ENCODE results near the gene ATP2A3. TPM values are rescaled to one million over a fixed set of nuclear protein-coding genes. Genes with fewer than 3 reads are reported as not detected.

ATP2A3 gene
- total and polyA plus RNA-seq, 2 donors (not counting 3 experiments of a cell fraction or from before 2014, with no cell fraction given) = 0.37 to 0.55 TPM

DNA sequence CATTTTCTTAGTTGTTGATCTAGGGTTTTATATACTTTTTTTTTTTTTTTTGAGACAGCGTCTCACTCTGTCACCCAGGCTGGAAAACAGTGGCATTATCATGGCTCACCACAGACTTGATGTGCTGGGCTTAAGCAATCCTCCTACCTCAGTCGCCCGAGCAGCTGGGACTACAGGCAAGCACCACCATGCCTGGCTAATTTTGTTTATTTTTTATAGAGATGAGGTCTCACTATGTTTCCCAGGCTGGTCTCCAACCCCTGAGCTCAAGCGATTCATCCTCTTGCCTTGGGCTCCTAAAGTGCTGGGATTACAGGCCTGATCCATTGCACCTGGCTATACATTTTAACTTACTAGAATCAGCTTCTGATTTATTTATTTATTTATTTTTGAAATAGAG lies 34.2 kb upstream of the ATP2A3 start:
- Histone ChIP-seq H3K4me1 (ENCODE audit: control insufficient read depth, extremely low read depth, insufficient read depth, low read length) (peaks cover 6% of the 10 kb centered on the region), H3K27me3 (ENCODE audit: control insufficient read depth in 2 of 2, insufficient read depth in 2 of 2, low read length in 2 of 2) (peaks cover 2 to 4% of the 10 kb centered on the region in 2 experiments), H3K79me2 (ENCODE audit: control insufficient read depth, insufficient read depth, low read length) (no peaks in the 10 kb centered on the region), H3K4me2 (ENCODE audit: insufficient read depth, low read length) (no peak overlapping the region), H3K9ac (replicated peaks; ENCODE audit: extremely low read depth, insufficient read depth, low read length) (no peak overlapping the region), H4K20me1 (replicated peaks; ENCODE audit: control insufficient read depth, extremely low read depth, insufficient read depth, low read length) (no peaks in the 10 kb centered on the region), H3K9me1 (replicated peaks; ENCODE audit: control insufficient read depth, extremely low read depth, insufficient read depth, low read length) (no peaks in the 10 kb centered on the region), H2AFZ (ENCODE audit: low read depth, low read length) (no peak overlapping the region), H3K36me3 (ENCODE audit: control insufficient read depth in 2 of 2, extremely low read depth in 1 of 2, insufficient read depth in 2 of 2, low read length in 2 of 2) (no peaks in the 10 kb centered on the region), H3K4me3 (replicated peaks in 1 of 3; ENCODE audit: insufficient read depth in 1 of 3, low read depth in 1 of 3, low read length in 3 of 3) (no peak overlapping the region), H3K9me3 (replicated peaks; ENCODE audit: control insufficient read depth, insufficient read depth, low read length) (no peaks in the 10 kb centered on the region), H3K27ac (ENCODE audit: insufficient read depth, low read depth, low read length) (no peak overlapping the region)
- POLR2A ChIA-PET = interaction anchor here (0.6 kb wide), 1 partner anchor 34 kb away, joined by 4 read pairs; no protein-coding TSS in a partner anchor
- dilution Hi-C loops (cut with MboI; ENCODE audit: extremely low pct_ligation_motif_present, low sequenced_read_pairs) (no loop called here), intact Hi-C loops (cut with micrococcal nuclease) (no loop called here)
- DNase-seq (ENCODE audit: low read depth, low spot score) (no peak), FAIRE-seq (no peak)
- BruUV-seq (replicated peaks) = no TSS peak
- TF ChIP-seq, protein P1, sequence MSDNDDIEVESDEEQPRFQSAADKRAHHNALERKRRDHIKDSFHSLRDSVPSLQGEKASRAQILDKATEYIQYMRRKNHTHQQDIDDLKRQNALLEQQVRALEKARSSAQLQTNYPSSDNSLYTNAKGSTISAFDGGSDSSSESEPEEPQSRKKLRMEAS (IDR thresholded peaks at IDR 0.05; ENCODE audit: insufficient read depth, insufficient read length) = no peak
- TF ChIP-seq FOS (IDR thresholded peaks at IDR 0.05; ENCODE audit: borderline replicate concordance, insufficient read depth, low read length) (no peak), POLR2AphosphoS5 (IDR thresholded peaks at IDR 0.05; ENCODE audit: insufficient read depth, low read depth, low read length) (no peak), JUN (IDR thresholded peaks at IDR 0.05; ENCODE audit: borderline replicate concordance, insufficient read depth, insufficient read length, low read depth) (no peak)
- CTCF ChIA-PET = interaction anchor here (0.6 to 7.3 kb wide), 8 partner anchors 33 to 155 kb away, joined by 3 to 84 read pairs (median 4); no protein-coding TSS in a partner anchor

- H3K79me2 ChIP-seq (ENCODE audit: control insufficient read depth, insufficient read depth, low read length) = no peaks in the 10 kb centered on the region
- FAIRE-seq = no peak
- CTCF ChIA-PET = interaction anchor here (1.2 to 1.4 kb wide), 2 partner anchors 9 to 79 kb away, joined by 3 to 6 read pairs; partner anchors contain the start of gene P2RX1
Observed at GRCh38 chr17:3995067-3995466, 30.8 kb upstream of the ATP2A3 start.

More at GRCh38 chr17:3995067-3995466, 30.8 kb upstream of the ATP2A3 start:
- Histone ChIP-seq H2AFZ (ENCODE audit: low read depth, low read length) (no peak overlapping the region), H4K20me1 (replicated peaks; ENCODE audit: control insufficient read depth, extremely low read depth, insufficient read depth, low read length) (no peaks in the 10 kb centered on the region), H3K27ac (ENCODE audit: insufficient read depth, low read depth, low read length) (no peak overlapping the region), H3K27me3 (ENCODE audit: control insufficient read depth in 2 of 2, insufficient read depth in 2 of 2, low read length in 2 of 2) (peaks cover 2 to 4% of the 10 kb centered on the region in 2 experiments), H3K9ac (replicated peaks; ENCODE audit: extremely low read depth, insufficient read depth, low read length) (no peak overlapping the region), H3K9me3 (replicated peaks; ENCODE audit: control insufficient read depth, insufficient read depth, low read length) (no peaks in the 10 kb centered on the region), H3K9me1 (replicated peaks; ENCODE audit: control insufficient read depth, extremely low read depth, insufficient read depth, low read length) (no peaks in the 10 kb centered on the region), H3K4me1 (ENCODE audit: control insufficient read depth, extremely low read depth, insufficient read depth, low read length) (no peaks in the 10 kb centered on the region), H3K4me3 (replicated peaks in 1 of 3; ENCODE audit: insufficient read depth in 1 of 3, low read depth in 1 of 3, low read length in 3 of 3) (no peak overlapping the region), H3K36me3 (ENCODE audit: control insufficient read depth in 2 of 2, extremely low read depth in 1 of 2, insufficient read depth in 2 of 2, low read length in 2 of 2) (no peaks in the 10 kb centered on the region), H3K4me2 (ENCODE audit: insufficient read depth, low read length) (no peak overlapping the region)
- no TSS peak for BruUV-seq (replicated peaks)
- POLR2A ChIA-PET = no interaction called here
- no peak for DNase-seq (ENCODE audit: low read depth, low spot score)
- TF ChIP-seq JUN (IDR thresholded peaks at IDR 0.05; ENCODE audit: borderline replicate concordance, insufficient read depth, insufficient read length, low read depth) (no peak), FOS (IDR thresholded peaks at IDR 0.05; ENCODE audit: borderline replicate concordance, insufficient read depth, low read length) (no peak), POLR2A (IDR thresholded peaks at IDR 0.05; ENCODE audit: low read depth, low read length) (no peak), EZH2 (IDR thresholded peaks at IDR 0.05; ENCODE audit: borderline replicate concordance, low read depth, low read length, severe bottlenecking) (no peak), POLR2AphosphoS5 (IDR thresholded peaks at IDR 0.05; ENCODE audit: insufficient read depth, low read depth, low read length) (no peak), MYC (IDR thresholded peaks at IDR 0.05; ENCODE audit: low read depth, low read length) (no peak), GATA2 (IDR thresholded peaks at IDR 0.05; ENCODE audit: insufficient read depth, insufficient read length, low read depth, low read length) (no peak)
- TF ChIP-seq, protein P2, sequence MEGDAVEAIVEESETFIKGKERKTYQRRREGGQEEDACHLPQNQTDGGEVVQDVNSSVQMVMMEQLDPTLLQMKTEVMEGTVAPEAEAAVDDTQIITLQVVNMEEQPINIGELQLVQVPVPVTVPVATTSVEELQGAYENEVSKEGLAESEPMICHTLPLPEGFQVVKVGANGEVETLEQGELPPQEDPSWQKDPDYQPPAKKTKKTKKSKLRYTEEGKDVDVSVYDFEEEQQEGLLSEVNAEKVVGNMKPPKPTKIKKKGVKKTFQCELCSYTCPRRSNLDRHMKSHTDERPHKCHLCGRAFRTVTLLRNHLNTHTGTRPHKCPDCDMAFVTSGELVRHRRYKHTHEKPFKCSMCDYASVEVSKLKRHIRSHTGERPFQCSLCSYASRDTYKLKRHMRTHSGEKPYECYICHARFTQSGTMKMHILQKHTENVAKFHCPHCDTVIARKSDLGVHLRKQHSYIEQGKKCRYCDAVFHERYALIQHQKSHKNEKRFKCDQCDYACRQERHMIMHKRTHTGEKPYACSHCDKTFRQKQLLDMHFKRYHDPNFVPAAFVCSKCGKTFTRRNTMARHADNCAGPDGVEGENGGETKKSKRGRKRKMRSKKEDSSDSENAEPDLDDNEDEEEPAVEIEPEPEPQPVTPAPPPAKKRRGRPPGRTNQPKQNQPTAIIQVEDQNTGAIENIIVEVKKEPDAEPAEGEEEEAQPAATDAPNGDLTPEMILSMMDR (IDR thresholded peaks at IDR 0.05; ENCODE audit: extremely low read depth in 1 of 2, insufficient read depth in 1 of 2, low read depth in 1 of 2, low read length in 2 of 2) = no peak
- TF ChIP-seq, protein P1 (IDR thresholded peaks at IDR 0.05; ENCODE audit: insufficient read depth, insufficient read length) = no peak
- dilution Hi-C loops (cut with MboI; ENCODE audit: extremely low pct_ligation_motif_present, low sequenced_read_pairs) (no loop called here), intact Hi-C loops (cut with micrococcal nuclease) (no loop called here)
